GM12878 (cell line): ENCODE results near the gene MORC1.

Source experiments
- BMI1 ChIP-seq: fragments of 450-650 bp; IDR thresholded peaks from 2 replicates; pipeline ENCODE4 v1.6.1; 2016; ENCODE audit warnings: mild to moderate bottlenecking, moderate library complexity, borderline replicate concordance
- KDM1A ChIP-seq: fragments of 200-600 bp; sonication (generic); IDR thresholded peaks from 2 replicates; pipeline ENCODE4 v1.6.1; 2016; ENCODE audit warnings: borderline replicate concordance
- ZZZ3 ChIP-seq: IDR thresholded peaks from 2 replicates; pipeline ENCODE4 v1.6.1; 2011; ENCODE audit warnings: low read depth; ENCODE audit not compliant: control insufficient read depth, insufficient read length
- TF ChIP-seq, protein P1 (sequence below): fragments of 450-650 bp; IDR thresholded peaks from 2 replicates; pipeline ENCODE4 v1.6.1; 2017; ENCODE audit warnings: mild to moderate bottlenecking
- TF ChIP-seq, protein P2 (sequence below), 3 experiments: IDR thresholded peaks in 2 of 3; conservative IDR thresholded peaks in 1 of 3; 2 replicates each; pipeline ENCODE4 v1.5.1; 2011; ENCODE audit warnings: low read depth in 3 of 3, low read length in 3 of 3, mild to moderate bottlenecking in 3 of 3, control low read depth in 2 of 3, moderate library complexity in 2 of 3, inconsistent platforms in 1 of 3, mixed read lengths in 1 of 3; ENCODE audit not compliant: control insufficient read depth in 2 of 3, insufficient read depth in 1 of 3; ENCODE audit errors: extremely low read depth in 1 of 3

DNA sequence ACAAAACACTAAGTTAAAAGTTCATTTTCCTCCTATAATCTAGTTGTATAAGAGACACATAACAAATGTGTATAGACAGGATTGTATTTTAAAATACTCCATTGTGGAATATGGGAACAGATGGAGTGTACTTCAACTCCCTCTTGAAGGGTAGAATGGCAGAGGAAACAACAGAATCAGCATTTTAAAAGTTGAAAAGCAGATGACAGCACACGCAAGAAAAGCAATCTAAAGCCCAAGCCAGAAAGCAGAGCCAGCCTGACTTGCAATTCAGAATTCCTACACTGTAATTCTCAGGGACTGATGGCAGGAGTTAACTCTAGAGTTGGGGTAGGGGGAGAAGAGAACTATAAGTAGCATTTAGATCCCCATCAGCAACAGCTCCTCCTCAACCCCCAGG is 22.8 kb downstream of the MORC1 start:
- TF ChIP-seq, protein P1, sequence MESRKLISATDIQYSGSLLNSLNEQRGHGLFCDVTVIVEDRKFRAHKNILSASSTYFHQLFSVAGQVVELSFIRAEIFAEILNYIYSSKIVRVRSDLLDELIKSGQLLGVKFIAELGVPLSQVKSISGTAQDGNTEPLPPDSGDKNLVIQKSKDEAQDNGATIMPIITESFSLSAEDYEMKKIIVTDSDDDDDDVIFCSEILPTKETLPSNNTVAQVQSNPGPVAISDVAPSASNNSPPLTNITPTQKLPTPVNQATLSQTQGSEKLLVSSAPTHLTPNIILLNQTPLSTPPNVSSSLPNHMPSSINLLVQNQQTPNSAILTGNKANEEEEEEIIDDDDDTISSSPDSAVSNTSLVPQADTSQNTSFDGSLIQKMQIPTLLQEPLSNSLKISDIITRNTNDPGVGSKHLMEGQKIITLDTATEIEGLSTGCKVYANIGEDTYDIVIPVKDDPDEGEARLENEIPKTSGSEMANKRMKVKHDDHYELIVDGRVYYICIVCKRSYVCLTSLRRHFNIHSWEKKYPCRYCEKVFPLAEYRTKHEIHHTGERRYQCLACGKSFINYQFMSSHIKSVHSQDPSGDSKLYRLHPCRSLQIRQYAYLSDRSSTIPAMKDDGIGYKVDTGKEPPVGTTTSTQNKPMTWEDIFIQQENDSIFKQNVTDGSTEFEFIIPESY, result no peak
- TF ChIP-seq, protein P2, sequence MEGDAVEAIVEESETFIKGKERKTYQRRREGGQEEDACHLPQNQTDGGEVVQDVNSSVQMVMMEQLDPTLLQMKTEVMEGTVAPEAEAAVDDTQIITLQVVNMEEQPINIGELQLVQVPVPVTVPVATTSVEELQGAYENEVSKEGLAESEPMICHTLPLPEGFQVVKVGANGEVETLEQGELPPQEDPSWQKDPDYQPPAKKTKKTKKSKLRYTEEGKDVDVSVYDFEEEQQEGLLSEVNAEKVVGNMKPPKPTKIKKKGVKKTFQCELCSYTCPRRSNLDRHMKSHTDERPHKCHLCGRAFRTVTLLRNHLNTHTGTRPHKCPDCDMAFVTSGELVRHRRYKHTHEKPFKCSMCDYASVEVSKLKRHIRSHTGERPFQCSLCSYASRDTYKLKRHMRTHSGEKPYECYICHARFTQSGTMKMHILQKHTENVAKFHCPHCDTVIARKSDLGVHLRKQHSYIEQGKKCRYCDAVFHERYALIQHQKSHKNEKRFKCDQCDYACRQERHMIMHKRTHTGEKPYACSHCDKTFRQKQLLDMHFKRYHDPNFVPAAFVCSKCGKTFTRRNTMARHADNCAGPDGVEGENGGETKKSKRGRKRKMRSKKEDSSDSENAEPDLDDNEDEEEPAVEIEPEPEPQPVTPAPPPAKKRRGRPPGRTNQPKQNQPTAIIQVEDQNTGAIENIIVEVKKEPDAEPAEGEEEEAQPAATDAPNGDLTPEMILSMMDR (IDR thresholded peaks at IDR 0.05 in 2 of 3, conservative IDR thresholded peaks at IDR 0.05 in 1 of 3; ENCODE audit: control insufficient read depth in 2 of 3, extremely low read depth in 1 of 3, insufficient read depth in 1 of 3, low read depth in 3 of 3, low read length in 3 of 3), result no peak
- TF ChIP-seq KDM1A, result no peak
- TF ChIP-seq ZZZ3, result no peak
- no peak for TF ChIP-seq BMI1
